NCI-H1417 (cell line): ENCODE measurements around the gene C12orf42.

Source experiments
- DNase-seq, 3 experiments: peaks; one replicate each; lab custom pipeline; 2025; lab: John Stamatoyannopoulos, UW

C12orf42 gene

DNA sequence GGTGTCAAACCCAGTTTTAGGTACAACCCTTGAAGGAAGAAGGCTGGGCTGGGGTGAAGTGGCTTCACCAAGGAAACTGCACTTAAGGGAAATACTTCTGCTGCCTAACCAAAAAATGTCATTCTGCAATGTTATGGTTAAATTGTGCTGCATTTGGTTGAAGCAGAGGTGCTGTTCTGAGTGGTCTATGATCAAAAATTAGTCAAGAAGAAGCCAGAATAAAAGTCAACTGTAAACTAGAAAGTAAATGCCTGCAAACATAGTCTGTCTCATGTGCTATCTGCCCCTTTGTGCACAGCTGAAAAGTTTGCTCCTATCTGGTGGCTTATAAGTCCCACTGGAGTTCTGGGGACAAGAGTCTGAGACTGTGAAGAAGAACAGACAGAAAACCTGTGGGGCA lies 158.8 kb downstream of the C12orf42 start:
- DNase-seq, result no peak

DNA sequence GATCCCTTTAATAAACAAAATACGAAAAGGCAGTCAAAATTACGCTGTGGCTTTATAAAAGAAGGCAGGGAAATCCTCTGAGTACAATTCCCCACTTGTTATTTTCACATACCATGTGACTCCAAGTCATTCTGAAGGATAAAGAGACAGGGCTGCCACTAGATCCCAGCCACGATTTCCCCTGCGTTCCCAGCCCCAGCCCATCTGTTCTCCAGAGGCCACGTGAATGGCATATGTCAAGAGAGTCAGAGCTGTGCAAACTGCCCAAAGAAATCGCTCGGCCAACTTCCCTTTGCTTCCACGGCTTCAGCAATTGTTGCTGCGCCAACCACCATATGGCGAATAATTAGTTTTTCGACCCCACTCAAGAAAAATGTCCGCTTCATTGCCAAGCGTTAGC lies 161.3 kb downstream of the C12orf42 start:
- peak in 1 of 3 experiments; percentile 56 for DNase-seq

DNA sequence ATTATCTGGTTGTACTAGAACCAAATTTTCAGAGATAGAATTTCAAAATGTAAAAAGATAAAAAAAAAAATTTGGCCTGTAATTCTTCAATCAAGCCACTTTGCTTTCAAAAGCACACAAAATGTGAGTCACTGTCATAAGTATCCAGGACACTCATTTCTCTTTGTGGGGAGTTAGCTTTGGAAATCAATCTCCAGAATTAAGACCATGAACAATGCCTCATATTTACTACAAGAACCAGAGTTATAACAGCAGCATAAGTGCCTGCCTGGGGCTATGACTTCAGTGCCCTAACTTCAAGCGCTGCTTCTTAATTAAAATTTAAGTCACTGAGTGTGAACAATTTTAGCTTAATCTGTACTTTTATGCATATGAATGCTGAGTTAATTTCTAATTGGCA lies 162.1 kb downstream of the C12orf42 start:
- DNase-seq, result peak in 2 of 3 experiments; percentile 29 to 53

DNA sequence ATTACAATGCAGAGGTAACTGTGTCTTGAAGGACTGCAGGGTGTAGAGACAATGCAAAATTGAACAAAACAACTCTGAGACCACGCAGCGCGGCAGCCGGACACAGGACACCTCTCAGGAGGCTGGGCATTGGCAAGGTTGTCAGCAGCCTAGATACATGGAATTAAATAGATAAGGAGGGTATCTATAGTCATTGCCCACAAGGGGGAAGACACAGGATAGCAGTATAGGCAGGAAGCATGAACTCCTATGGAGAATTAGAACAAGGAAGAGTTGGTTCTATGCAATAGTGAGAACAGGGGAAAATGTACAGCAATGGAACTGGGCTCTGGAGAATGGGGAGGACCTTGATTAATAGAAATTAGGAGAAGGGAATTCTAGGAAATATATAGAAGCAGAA lies 164.1 kb downstream of the C12orf42 start:
- DNase-seq, result no peak

DNA sequence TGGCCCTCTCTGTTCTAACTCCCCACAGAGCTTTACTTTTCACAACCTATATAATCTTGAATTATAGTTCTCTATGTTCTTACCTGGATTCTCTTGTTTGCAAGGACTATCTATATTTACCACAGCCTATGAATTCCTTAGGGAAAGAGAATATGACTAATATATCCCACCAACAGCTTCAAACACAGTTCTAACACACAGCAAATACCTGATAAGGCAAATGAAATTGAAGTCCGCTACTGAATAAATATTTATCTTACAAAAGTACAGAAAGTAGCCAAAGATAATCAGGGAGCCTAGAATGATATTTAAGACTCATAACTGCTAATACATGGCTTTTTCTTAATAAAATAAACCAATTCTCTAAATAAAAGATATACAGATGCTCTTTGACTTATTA lies 165.1 kb downstream of the C12orf42 start:
- DNase-seq, result no peak

DNA sequence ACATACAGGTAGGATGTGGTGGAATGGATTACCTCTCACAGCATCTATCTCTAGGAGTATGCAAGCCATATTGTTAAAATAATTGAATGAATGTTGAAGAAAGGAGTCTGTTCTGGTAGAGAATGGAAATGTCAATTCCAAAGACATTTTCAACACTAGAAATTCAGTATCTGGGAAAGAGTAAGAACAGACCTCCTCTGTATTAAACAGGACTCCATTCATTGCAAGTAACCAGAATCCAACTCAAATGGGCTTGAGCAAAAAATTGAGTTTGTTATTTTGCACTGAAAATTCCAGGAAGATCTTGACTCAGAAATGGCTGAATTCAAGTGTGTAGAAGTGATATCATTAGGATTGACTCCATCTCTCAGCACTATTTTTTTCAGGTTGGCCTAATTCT lies 168.1 kb downstream of the C12orf42 start:
- no peak for DNase-seq

DNA sequence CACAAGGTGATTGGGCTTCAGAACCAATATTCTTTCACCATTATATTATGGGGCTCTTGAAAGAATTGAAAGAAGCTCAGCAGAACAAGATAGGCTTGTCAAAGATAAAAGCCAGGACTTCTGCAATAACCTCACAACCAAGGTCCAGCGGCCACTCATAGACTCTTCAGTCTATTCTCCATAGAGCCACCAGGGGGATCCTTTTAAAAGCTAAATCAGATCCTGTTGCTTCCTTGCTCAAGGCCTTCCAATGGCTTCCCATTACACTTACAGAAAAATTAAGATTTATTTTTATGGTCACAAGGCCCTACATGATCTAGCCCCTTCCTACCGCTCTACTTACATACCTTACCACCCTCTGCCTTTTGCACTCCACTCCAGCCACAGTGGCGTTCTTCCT lies 169.6 kb downstream of the C12orf42 start:
- DNase-seq, result peak in 1 of 3 experiments; percentile 18

DNA sequence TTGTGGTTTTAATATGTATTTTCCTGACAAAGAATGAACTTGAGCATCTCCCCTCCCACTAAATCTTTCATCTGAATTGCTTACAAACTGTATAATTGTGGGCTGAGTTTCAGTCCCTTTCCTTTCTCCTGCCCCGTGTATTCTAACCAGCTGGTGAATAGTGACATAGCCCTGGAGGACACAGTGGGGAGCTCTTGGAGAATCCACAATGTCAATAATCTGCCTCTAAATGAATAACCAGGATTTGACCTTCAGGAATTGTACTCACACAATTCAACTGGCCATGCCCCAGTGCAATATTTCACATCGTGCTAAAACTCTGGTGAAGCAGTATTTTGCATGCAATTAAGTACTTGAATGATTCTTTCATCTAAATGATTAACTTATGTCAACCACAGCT lies 177.2 kb downstream of the C12orf42 start:
- DNase-seq, result peak; percentile 87 to 99 (median 93)

DNA sequence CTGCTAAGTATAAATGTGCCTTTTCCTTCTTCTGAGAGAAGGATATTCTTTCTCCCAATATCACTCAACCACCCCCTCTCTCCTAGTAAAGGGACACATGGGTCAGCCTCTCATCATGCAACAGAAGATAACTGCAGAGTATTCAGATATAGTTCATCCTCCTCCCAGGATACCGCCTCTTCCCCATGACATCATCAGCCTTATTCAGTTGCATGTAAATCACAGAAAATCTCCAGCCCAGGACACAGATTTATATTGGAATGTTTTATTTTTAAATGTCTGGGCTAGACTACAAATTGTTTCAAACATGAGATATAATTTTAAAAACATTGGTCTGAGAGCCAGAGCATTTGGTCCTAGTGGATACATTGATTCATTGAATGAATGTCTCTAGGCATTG lies 178.5 kb downstream of the C12orf42 start:
- DNase-seq, result no peak

DNA sequence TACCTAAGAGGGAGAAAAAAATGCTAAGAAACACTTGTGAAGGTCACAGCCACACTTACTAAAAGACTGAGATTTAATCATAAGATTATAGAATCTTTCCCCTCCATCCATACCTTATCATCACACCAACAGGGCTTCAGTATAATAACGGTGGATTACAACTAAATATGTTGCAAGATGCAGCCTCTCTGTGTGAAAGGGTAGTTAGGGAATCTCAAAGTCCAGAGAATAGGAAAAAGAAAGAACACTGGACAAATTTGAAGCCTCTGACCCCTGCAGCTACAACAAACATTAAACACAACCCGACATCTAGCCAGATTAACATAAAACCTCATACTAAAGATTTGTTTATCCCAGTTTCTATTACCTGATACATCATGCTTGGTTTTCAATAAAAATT lies 181.0 kb downstream of the C12orf42 start:
- no peak for DNase-seq

DNA sequence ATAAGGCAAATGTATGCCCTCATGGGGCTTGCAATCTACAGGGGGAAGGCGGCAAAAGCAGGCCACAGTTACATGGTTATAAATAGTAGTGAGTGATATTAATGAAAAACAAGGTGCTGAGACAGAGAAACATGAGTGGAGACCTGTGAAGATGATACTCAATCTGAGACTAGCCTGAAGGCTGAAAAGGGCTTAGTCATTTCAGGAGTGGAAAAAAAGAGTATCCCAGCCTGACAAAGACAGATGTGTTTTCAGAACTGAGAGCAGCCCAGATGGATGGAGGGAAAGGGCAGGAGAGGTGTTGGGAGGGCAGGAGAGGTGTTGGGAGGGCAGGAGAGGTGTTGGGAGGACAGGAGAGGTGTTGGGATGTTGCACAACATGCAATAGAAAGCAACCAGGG lies 181.9 kb downstream of the C12orf42 start:
- DNase-seq, result no peak

DNA sequence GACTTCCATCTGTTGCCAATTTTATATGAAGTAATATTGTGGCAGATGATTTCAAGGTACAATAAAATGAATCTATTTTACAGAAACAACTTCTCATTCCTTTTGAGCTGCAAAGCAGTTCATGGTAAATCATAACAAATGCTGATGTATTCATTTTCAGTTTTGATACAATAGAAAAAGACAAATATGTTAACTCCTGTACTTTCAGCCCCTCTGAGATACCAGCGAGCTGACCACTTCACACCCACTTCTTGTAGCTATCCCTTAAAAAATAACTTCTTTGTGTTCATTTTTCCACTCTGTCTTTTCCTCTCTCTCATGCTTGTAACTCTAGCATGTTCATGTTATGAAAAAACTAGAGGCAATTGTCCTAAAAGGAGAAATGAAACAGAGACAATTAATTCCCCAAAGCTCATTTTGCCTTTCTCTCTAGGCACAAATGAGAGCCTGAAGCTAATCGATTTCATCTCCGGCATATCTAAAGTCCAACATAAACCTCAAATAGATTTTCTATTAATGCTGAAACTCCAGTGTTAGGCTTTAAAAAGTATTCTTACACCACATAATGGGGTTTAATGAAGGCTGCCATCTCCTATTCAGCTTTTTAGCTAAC lies 182.9 kb downstream of the C12orf42 start:
- no peak for DNase-seq

DNA sequence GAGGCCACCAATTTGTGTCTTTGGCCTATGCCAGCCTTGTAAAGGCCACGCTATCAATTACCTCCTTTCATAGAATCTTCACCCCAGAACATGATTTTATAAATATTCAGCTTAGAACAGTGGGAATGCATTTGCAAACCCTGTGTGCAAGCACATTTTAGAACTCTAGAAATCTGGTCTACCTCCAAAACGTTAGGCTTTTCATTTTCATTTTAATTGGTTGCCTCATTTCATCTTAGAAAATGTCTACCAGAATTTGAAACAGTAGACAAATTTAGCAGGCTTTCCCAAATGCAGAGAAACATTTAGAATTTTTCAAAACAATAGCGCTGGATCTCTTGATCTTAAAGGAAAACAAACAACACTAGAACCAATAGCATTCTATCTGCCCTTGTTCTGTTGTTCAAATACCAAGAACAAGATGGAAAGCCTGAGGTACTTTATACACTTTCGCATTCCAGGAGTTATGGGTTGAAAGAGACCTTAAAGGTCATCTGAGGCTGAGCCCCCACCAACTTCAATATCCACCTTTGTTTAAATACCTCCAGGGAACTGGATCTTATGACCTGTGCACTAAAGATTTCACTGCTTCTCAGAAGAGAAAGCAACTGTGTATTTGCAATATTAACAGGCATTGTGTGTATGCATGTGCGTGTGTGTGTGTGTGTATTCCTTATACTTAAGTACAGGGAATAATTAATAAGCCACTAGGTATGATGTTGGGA lies 185.1 kb downstream of the C12orf42 start:
- DNase-seq, result no peak

DNA sequence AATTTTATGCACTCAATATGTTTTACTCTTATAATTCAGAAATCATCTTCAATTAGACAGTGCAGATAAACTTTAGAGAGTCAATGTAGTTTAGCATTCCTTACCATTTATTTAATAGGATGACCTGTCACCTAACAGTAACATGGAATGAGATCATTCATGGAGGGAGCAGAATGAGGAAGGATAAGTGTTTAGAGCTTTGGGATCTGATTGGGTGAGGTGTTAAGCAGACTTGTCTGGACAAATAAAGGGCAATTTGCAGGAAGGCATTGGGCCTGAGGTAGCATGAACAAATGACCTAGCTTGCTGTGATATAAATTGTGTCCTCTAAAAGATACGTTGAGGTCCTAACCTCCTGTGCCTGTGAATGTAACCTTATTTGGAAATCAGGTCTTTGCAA lies 187.4 kb downstream of the C12orf42 start:
- DNase-seq, result no peak

DNA sequence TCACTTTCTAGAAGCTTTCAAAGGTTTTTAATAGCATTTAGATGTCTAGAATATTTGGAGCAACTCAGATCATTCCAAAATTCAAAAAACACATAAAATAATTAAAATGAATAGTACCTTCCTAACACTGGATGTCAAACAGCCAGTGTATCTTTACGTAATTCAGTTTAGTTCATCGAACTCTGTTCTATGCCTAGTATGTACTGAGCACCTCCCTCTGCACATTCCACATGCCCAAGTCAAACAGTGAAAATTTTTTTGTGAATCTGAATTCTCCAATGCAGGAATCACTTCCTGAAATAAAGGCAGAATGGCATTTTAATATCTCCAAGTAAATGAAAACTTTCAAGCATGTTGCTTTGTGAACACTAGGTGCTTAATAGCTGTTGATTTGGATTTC lies 192.3 kb downstream of the C12orf42 start:
- DNase-seq, result no peak

DNA sequence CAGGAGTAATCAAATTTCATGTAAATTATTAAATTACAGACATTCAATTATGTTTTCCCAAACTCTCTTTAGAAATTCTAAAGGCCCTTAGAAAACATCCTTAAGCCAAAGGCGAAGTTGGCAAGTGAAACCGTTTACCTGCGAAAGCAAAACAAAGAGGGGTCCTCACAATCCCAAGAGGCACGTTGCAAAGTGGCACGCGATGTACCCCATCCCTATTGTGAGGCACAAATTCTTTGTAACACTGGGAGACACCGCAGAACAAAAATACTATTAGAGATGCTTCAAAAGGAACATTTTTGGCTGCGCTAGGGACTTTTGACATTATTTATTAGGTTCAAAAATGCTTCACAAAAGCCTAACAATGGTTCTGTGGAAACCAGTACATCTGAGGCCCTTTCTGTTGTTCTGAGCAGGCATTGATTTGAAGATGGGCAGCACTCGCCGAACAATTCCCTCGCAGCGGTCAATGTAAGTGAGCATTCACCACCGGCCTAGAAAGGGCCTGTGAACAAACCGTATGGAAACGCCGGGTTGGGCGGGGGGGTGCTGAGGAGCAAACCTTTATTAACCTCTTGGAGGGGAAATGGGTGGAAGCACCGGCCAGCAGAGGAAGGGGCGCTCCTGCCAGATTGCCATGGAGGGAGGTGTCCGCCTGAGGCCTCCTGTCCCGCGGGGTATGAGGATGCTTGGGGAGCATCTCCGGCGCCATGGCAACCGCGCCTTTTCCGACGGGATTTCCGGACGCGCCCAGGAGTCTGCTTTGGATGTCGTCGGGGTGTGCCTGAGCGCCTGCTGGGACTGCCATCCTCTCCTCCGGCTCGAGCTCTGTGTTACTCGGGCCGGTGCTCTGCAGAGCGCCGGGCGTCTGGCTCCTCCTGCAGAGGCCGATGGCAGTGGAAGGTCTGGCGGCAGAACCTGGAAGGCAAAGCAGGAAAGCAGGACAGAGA lies 193.9 kb downstream of the C12orf42 start:
- DNase-seq, result no peak

DNA sequence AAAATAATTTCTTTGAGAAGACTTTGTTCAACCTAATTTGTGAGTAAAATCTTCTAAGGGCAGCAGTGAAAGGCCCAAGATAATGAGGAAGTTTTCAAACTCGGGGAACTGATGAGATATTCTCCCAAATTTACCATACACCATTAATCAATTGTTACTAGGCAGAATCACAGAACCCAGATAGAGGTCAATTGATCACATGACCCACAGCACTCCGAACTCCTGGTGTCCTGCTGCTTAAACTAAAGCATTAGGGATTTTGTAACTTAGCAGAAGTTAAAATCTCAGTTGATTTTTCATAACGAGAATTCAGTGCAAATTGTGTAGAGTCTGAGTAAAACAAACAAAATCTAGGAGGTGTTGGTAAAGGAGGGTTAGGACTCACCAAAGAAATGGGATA lies 207.8 kb downstream of the C12orf42 start:
- no peak for DNase-seq

DNA sequence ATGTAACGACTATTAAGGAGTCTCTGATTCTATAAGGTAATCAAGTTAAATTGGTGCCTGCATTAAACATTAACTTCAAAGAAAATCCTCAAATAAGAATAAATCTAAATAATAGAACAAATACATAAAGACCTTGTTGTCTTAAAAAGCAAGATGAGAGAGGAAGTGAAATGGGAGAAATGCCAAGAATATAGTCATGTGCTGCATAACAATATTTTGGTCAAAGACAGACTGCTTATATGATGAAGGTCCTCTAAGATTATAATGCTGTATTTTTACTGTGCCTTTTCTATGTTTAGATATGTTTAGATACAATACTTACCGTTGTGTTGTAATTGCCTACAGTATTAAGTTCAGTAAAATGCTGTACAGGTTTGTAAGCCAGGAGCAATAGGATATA lies 213.6 kb downstream of the C12orf42 start:
- DNase-seq, result no peak

DNA sequence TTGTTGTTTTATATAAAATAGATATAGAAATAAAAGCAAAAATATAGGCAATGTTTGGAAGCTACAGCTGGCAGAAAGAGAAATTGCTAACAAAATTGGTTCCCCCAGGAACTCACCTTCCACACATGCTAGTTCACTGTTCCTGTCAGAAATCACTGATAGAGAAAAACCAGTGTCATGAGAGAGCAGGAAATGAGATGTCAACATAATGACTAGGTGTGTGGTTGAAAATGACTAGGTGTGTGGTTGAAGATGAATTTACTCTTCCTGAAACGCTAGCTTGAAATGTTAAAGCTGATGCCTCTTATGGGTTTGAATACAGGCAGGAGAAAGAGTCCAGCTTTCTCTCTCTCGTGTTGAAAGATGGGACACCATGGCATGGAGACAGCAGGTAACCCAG lies 216.3 kb downstream of the C12orf42 start:
- peak; percentile 24 to 96 (median 78) for DNase-seq

DNA sequence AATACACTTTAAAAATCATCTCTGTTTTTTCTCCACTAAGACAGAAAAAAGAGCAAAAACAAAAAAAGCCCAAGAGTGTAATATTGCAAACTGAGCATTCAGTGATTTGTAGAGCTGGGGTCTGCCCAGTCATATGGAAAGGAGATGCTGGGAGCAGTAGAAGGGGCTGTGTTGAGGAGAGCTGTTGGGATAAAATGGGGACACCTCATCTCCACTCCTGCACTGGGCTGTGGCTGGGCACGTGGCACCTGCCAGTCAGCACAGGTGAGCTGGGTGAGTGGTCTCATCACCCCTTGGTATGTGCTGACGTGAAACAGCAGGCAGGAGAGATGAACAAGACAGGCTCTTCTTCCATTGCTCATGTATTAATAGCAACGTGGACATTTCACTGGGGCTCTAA lies 217.4 kb downstream of the C12orf42 start:
- no peak for DNase-seq

DNA sequence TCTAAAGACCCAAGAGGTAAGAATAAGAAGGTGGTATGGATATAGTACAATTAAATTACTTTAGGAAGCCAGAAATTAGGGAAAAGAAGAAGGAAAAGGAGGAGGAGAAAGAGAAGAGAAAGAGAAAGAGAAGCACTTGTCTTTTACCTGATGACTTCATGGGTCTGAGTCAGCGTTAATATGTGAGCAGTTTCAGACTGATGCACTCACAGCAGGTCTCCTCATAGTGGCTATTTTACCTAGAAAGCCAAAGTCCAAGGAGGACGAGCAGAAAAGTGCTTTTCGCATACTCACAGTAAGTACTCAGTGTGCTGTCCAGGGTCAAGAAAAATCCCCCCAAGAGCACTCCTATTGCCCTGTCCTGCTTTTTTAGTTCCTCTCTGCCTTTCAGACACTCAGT lies 222.1 kb downstream of the C12orf42 start:
- peak in 2 of 3 experiments; percentile 27 to 52 for DNase-seq

DNA sequence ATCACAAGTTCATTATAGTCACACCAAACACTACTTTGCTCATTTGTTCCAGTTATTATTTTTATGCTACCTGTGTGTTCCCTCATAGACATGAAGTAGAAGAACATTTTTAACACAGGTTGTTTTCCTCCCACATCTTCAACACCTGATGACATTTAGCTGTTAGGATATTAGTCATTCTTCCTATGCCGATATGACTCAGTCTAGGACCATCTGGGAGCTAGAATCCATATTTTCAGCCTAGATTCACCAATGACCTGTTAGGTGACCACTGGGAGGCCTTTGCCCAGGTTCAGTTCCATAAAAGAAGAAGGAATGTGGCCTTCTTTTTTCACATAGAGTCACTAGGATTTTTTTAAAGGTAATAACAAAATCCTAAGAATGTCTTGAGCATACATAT lies 222.8 kb downstream of the C12orf42 start:
- no peak for DNase-seq

DNA sequence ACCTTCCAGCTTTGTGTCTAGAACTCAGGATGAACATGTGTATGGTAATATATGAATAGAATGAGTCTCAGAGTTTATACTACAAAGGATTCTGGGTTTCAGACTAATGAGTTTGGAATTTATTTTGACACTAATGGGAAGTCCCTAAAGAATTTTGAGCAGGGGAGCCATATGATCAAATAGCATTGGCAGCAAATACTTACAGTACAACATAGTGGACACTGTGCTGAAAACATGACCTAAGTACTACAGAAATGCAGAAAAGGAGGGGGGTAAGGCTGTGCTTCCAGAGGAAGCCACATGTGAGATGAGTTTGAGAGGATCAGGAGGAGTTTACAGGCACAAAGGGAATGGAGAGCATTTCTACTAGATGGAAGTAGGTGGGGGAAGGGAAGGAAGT lies 225.8 kb downstream of the C12orf42 start:
- DNase-seq, result peak in 2 of 3 experiments; percentile 63 to 75
